GM20431 (cell line): Measurements from ENCODE around the gene GLTP.

Source experiments
- in situ Hi-C: fragments of 300-500 bp; cut with MseI, MboI; formaldehyde crosslinking; loops from one replicate; pipeline ENCODE4 v1.15.0; 2020; ENCODE audit warnings: low sequenced_read_pairs; ENCODE audit not compliant: unreplicated experiment

The GLTP gene

GRCh38 chr12:109827566-109828550 is 52.5 kb downstream of the GLTP start:
- in situ Hi-C loops = no loop called here

- in situ Hi-C loops = no loop called here
These were observed 53.3 kb downstream of the GLTP start for GRCh38 chr12:109827080-109827479.

- in situ Hi-C loops = no loop called here
These were observed 55.6 kb downstream of the GLTP start for GRCh38 chr12:109824731-109825130.

GRCh38 chr12:109822951-109823411 is 57.4 kb downstream of the GLTP start:
- in situ Hi-C loops = no loop called here

- in situ Hi-C loops = no loop called here
These were observed 57.9 kb downstream of the GLTP start for GRCh38 chr12:109822416-109822815.

GRCh38 chr12:109821968-109822367 is 58.4 kb downstream of the GLTP start:
- in situ Hi-C loops = no loop called here

- in situ Hi-C loops = no loop called here
These were observed 59.4 kb downstream of the GLTP start for GRCh38 chr12:109820816-109821381.

GRCh38 chr12:109818905-109819500 is 61.3 kb downstream of the GLTP start:
- in situ Hi-C loops = no loop called here

GRCh38 chr12:109818253-109818652 is 62.1 kb downstream of the GLTP start:
- in situ Hi-C loops = no loop called here

- in situ Hi-C loops = no loop called here
These were observed 62.6 kb downstream of the GLTP start for GRCh38 chr12:109817627-109818231.

- in situ Hi-C loops = no loop called here
These were observed 63.5 kb downstream of the GLTP start for GRCh38 chr12:109816870-109817269.

- in situ Hi-C loops = no loop called here
These were observed 64.4 kb downstream of the GLTP start for GRCh38 chr12:109815757-109816617.

GRCh38 chr12:109815225-109815624 is 65.1 kb downstream of the GLTP start:
- in situ Hi-C loops = no loop called here

GRCh38 chr12:109814600-109815150 is 65.7 kb downstream of the GLTP start:
- in situ Hi-C loops = no loop called here

GRCh38 chr12:109813810-109814416 is 66.4 kb downstream of the GLTP start:
- in situ Hi-C loops = no loop called here

GRCh38 chr12:109811624-109811995 is 68.7 kb downstream of the GLTP start:
- in situ Hi-C loops = no loop called here

- in situ Hi-C loops = no loop called here
These were observed 69.3 kb downstream of the GLTP start for GRCh38 chr12:109810954-109811623.

GRCh38 chr12:109808876-109809646 is 71.3 kb downstream of the GLTP start:
- in situ Hi-C loops = no loop called here
